Measurements from ENCODE around the gene NFX1.
"Not testable (repeated sequence)": the region's sequence is repeated elsewhere in the genome, so short reads cannot be mapped to it uniquely, and the experiment has no call there.

The NFX1 gene

DNA sequence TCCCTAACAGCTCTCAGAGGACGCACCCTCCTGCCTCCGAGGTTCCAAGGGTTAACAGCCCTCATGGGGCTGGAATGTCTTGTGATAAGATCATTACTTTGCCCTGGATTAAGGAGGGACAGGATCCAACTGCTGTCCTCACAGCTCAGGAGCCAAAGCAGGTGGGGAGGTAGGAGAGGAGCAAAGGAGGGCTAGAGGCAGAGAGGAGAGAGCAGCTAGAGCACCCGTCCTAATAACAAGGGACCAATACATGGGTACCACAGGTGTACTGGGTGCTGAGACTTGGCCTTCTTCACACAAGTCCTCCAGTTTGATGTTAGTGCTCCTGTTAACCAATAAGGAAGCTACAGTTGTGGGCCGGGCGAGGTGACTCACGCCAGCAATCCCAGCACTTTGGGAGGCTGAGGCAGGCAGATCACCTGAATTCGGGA, 102.3 kb downstream of the NFX1 start:
- not testable (repeated sequence) for DNase-seq

DNA sequence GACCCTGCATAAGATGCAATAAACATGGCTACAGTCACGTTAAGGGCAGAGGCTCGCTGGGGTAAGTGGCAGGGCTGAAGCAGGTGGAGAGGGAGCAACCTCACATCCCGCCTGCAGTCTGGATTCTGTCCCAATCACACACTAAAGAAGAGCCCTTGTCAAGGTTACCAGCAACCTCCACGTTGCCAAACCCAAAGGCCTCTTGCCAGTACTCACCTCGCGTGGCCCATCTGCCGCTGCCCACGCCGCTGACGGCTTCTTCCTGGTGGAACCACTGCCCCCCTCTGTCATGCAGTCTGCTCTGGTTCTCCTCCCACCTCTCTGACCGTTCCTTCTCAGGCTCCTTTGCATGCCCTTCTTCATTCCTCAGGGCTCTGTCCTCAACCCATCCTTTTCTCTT, 103.3 kb downstream of the NFX1 start:
- DNase-seq = no peak

DNA sequence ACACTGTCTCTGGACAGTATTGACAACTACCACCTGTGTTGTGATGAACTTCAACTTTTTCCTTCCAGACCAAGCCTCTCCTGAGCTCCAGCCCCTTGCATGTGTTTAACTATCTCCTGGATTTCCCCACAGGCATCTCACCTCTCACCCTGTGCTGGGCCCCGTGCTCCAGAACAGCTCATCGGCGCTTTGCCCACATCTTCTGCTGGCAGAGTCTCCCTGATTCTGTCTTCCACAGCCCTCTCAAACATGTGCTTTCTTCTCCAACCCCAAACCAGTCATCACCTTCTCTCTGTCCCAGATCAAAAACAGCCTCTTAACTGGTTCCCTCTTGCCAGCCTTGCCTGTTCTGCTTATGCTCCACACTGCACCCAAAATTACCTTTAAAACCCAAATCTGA, 103.7 kb downstream of the NFX1 start:
- not testable (repeated sequence) for DNase-seq

DNA sequence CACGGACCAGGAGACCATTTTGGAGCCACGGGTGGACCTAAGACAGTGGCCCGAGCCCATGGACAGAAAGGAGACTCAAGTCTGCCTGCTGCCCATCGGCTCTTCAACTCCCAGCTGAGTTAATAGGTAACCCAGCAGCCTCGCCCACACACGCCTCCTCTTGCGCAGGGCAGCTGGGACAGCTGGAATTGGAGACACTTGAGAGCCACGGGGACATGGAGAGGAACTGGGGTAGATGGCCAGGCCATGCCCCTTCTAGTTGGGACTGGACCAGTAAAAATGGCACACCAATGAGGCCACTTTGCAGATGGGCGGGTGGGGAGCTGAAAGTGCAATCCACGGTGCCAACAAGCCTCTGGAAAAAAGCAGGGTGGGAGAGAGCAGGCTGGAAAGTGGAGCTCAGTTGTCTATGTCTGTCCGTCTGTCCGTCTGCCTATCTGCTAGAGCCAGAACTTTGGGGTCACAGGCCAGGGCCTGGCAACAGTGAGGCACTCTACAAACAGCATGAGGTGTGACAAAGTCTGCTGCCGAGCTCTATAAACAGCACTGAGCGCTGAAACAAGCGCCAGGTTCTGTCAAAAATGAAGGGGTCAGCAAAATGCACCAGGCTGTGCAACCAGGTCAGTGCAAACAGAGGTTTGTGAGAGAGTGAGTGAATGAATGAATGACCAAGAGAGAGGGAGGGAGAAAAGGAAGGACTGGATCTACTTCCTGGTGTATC, 105.0 kb downstream of the NFX1 start:
- not testable (repeated sequence) for DNase-seq

DNA sequence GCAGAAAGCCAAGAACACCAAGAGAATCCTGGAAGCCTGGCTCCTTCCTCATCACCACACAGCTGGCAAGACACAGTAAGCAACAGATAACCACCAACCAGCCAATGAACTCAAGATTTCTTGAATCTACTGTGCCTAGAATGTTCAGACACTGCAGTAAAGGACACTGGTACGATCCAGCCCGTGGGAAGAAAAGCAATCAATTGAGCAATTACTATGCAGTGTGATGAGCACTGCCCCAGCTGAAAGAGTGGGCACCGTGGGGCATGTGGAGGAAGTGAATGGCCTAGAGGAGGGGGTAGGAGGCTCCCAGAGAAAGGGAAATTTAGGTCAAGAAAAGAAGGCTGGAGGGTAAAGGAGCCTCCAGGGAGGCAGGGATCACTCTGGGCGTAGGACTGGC, 107.5 kb downstream of the NFX1 start:
- not testable (repeated sequence) for DNase-seq

DNA sequence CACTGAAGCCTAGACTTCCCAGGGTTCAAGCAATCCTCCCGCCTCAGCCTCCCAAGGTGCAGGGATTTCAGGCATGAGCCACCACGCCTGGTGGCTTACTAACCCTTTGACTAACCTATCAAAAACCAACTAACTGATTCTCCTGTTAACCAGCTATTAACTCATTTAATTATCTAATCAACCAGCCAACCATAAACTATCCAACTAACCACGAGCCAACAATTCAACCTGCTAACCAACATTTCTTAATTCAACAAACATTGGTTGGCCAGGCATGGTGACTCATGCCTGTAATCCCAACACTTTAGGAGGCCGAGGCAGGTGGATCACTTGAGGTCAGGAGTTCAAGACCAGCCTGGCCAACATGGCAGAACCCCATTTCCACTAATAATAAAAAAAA, 108.7 kb downstream of the NFX1 start:
- DNase-seq = not testable (repeated sequence)

DNA sequence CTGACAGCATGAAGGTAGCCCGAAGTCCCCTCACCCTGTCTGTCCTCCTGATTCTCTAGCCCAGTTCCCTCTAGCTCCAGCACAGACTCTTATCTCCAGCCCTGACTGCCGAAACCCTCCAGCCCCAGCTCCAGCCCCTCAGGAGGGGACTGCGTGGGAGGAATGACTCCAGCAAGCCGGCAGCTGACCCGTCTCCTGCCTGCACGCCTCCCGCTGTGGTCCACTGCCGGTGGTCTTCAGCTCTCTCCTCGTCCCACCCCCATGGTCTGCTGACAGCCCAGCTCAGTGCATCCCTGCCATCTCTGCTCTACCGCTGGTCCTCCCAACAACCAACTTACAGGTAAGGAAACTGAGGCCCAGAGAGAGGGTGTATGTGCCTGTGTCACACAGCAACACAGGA, 111.5 kb downstream of the NFX1 start:
- DNase-seq = not testable (repeated sequence)

DNA sequence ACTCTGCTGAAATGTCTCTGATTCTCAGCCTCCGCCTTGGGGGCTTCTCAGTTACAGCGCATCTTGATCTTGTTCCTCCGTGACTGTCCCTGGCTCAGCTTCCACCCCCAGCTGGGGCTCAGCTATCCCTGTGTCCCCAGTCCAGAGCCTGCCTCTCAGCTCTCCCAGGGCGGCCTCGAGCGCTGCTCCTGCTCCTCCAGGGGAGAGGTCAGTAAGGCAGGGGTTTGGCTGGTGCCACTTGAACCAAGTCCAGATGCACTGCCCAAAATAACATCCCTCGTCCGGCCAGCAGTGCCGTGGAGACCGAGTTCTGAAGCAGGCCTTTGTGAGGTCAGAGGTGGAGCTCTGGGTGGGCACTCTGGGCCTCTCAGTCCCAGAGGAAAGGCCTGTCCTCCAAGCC, 112.1 kb downstream of the NFX1 start, which contains the start of gene AQP7:
AQP7 (minus strand) TSS at position 198 of the 400 bp plus-strand sequence. CDS start 1,306 bp downstream, outside the sequence.
- DNase-seq = not testable (repeated sequence)

DNA sequence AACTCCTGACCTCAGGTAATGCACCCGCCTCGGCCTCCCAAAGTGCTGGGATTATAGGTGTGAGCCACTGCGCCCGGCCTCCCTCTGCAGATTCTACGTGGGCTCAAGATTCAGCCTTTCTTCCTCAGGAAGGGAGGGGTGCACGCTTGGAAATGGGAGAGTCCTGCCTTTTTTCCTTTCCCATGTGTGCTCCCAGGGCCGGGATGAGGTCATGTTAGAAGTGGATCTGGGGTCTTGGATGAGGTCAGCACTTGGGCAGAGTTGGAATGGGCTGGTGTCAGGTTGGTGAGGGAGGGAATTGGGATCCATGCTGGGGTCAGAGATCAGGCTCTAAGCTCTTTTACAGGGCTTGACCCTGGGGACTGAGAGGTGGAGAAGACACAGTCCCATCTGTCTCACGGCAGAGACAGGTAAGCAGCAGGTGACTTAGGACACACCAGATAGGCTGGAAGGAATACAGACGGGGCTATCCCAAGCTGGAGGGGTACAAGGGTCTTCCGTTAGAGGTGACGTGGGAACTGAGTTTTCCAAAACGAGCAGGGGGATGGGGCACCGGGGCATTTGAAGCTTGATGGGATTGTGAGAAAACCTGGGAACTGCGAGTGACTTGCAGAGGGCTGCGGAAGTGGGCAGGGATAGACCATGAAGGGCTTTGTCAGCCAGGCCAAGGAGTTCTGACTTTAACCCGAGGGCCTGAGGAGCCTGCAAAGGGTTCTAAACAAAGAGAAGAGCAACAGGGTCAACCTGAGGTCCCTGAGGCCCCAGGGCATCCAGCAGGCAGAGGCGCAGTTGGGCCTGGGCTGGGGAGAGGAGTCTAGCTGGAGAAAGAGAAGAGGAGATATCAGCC, 113.8 kb downstream of the NFX1 start:
- no peak for DNase-seq

DNA sequence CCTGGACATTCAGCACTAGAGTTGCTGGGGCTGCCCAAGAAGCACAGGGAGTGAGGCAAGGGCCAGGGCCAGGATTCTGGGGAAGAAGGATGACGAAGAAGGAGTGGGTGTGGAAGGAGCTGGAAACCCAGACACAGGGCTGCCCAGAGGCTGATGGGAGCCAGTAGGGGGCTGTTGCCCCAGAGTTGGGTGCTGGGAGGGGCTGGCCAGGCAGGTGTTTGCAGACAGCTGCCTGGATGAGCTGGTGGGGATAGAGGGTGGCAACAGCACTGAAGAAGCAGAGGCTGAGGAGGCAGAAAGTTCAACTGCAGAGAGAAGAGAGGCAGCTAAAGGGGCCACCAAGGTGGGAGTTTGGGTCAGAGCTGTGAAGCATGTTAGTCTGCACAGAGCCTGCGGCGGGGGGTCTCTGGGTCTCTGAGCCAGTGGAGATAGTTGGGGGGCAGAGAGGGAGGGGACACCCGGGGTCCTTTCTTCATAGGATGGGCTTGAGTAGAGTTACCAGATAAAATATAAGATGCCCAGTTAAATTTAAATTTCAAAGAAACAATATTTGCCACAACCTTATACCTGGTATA, 114.6 kb downstream of the NFX1 start:
- no peak for DNase-seq

DNA sequence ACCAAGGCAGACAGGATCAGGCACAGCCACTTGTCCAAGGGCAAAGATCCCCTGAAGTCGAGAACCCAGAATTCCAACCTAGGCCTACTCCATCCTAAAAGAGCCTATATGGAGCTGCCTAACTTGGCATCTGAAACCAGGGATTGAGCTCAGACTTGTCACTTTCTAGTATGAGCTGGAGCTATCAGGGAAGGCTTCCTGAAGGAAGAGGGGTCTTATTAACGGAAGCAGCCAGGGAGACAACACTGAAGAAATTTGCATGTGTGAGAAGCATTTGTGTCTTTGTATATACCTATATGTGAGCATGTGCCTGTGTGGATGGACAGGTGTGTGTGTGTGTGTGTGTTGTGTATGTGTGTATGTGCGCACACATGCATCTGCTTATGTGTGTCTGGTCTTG, 116.7 kb downstream of the NFX1 start:
- no peak for DNase-seq

DNA sequence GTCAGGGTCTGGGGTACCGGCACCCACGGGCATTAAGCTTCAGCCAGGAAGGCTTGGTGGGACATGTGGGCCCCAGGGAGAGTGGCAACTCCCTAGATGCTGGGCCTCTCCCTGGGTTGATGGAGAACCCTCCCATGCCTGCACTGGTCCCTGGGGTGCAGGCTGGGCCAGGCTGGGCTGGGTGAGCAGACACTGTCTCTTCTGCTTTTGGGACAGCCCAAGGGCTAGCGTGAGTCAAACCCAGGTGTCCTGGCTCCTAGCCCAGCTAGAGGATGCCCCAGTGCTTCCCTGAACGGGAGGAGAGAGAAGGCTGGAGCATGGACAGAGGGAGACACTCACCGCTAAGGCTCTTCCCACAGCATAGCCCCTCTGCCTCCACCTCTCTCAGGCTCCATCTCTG, 117.8 kb downstream of the NFX1 start:
- no peak for DNase-seq

DNA sequence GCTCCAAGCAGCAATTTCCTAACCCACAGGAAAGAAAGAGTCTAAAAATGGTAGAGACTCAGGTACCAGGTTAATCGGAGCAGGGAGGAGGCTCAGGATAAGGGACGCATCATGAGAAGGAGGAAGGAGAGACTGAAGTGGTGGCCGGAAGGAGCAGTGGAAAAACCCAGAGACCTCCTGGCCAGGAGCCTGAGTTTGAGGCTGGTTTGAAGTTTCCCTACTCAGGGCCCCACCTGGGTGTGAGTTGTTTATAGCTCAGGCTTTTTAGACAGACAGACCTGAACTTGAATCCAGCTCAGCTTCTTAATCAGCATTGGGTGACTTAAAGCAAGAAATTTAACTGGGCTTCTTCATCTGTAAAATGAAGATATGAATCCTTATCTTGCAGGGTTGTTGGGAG, 124.0 kb downstream of the NFX1 start:
- no peak for DNase-seq

DNA sequence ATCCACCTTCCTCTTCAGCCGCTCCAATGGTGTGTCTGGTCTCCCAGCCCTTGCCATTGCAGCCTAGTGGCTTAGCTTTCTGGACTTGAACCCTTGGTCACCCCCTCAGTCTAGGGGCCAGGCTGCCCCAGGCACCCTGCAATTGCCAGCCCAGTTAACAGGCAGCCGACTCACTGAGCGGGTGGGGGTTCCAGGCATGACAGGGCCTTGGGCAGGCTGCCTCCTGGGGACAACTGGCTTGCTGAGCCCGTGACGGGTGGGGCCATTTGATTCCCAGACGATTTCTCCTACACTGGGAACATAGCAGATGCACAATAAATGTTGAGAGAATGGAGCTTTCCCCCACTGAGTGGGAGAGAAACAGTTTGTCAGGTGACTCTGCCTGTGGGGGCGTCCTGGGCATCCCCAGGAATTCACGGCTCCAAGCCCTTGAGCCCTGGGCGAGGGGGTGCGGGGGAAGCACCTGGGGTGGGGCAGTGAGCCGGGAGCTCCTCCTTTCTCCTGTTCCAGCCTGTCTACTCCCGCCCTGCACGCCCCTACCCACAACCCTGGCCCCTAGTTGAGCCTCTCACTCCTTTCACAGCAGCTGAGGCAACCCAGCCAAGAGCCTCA, 124.7 kb downstream of the NFX1 start:
- DNase-seq = no peak

DNA sequence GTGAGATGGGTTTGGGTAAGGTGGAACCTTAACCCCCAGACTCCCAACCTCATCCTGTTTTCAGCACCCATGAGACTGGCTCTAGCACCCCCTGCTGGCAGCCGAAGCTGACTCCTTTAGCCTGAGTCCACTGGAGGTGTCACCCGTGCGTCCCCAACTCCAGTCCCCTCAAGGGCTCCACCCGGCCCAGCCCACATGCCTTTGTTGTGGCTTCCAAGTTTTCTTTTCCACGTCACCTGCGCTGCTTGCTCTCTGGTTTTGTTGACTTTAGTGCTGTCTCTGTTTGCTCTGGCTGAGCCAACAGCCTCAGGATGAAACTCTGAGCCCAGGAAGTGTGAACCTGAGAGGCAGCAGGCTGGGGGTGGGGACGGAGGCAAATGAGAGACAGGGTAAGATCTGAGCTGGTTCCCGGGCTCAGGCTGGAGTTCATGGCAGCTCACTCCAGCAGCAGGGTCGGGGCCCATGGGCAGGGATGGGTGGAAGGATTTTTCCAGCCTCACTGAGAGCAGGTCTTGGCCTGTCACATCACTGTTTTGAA, 125.3 kb downstream of the NFX1 start:
- DNase-seq = peak; percentile 7 to 30

DNA sequence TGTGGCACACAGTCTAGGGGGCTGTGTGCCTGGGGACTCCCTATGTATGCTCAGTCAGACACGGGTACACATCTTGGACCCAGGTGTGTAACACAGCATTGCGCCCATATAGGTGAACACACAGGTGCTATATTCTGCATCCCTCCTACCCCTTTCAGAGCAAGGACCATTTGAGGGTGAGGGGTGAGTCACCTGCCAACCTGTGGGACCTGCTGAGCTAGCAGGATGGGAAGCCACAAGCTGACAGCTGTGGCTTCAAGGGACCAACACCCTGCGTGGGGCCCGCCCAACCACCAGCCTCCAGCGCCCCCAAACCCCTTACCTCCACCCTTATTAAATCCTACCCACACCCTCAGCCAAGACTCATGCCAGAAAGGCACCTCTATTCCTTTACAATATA, 126.7 kb downstream of the NFX1 start:
- DNase-seq = no peak

DNA sequence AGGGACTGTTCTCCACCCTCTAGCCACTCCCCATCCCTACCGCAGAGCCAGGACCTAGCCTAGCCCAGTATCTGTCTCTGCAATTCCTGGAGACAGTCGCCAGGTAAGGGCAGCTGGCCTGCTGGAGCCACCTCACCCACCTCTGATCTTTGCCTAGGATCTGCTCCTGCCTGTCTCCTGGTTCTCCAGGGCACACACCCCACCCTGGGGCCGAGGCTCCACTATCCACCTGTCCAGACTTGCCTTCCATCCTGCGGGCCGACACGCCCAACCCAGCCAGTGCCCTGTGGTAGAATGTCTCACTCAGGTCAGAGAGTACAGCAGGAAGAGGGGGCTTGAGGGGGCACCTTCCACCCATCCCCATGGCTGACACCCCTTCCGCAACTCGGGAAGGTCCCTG, 127.8 kb downstream of the NFX1 start:
- DNase-seq = no peak

DNA sequence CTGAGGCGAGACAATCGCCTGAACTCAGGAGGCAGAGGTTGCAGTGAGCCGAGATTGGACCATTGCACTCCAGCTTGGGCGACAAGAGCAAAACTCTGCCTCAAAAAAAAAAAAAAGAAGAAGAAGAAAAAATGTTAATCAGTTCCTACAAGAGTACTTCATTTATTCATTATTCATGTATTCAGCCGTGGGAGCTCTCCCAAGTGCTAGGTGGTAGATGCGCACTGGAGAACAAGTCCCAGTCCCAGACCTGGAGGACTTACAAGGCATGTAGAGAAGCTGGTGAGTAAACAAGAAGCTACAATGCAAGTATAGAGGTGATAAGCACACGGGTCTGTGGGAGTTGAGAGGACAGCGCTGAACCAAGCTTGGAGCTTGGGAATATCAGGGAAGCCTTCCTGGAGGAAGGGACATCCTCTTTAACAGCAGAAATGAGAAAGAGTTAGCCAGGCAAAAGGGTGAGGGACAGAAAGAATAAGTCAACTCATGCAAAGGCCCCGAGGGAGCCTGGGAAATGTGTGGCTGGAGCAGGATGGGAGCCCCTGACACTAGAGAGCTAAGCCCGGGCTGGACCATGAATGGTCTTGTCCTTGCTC, 129.5 kb downstream of the NFX1 start:
- DNase-seq = no peak
